Keratinocyte (primary cell): ENCODE data around the gene PPP1R36. TPM values are rescaled to one million over a fixed set of nuclear protein-coding genes. Genes with fewer than 3 reads are reported as not detected.

Experiments
- DNase-seq: peaks from one replicate; pipeline ENCODE4 v3.0.0-alpha.2; 2011; ENCODE audit warnings: low read depth, missing footprints, low spot score
- FAIRE-seq: peaks from 2 replicates; lab custom pipeline; 2011; peaks lifted over from hg19 to GRCh38; lab: Jason Lieb, UNC
- H2AFZ ChIP-seq: 2 replicates; pipeline ENCODE4 v1.6.0; 2012; ENCODE audit warnings: low read length, control low read depth, inconsistent platforms; ENCODE audit not compliant: control insufficient read depth
- H3K27ac ChIP-seq: 2 replicates; pipeline ENCODE4 v1.5.1; 2011; ENCODE audit warnings: low read length; ENCODE audit not compliant: control insufficient read depth, insufficient read depth
- H3K27me3 ChIP-seq: 3 replicates; pipeline ENCODE4 v1.6.0; 2011; ENCODE audit warnings: low read length; ENCODE audit not compliant: control insufficient read depth, insufficient read depth; ENCODE audit errors: extremely low read depth
- H3K36me3 ChIP-seq, 2 experiments: 2 replicates in 1 of 2; 3 replicates in 1 of 2; pipeline ENCODE4 v1.5.1; 2011; ENCODE audit warnings: low read length in 2 of 2, mild to moderate bottlenecking in 1 of 2; ENCODE audit not compliant: control insufficient read depth in 2 of 2, insufficient read depth in 2 of 2; ENCODE audit errors: extremely low read depth in 1 of 2
- H3K4me1 ChIP-seq: 3 replicates; pipeline ENCODE4 v1.5.1; 2011; ENCODE audit warnings: low read length; ENCODE audit not compliant: control insufficient read depth, insufficient read depth; ENCODE audit errors: extremely low read depth
- H3K4me2 ChIP-seq: 3 replicates; pipeline ENCODE4 v1.6.0; 2011; ENCODE audit warnings: low read depth, low read length; ENCODE audit not compliant: control insufficient read depth, insufficient read depth; ENCODE audit errors: extremely low read depth
- H3K4me3 ChIP-seq, 3 experiments: fragments of 200-600 bp in 1 of 3; sonication (generic) in 1 of 3; 2 replicates in 2 of 3; 3 replicates in 1 of 3; pipeline ENCODE4 v1.5.1; 2011 to 2016; ENCODE audit warnings: low read length in 3 of 3, mild to moderate bottlenecking in 3 of 3, control low read depth in 2 of 3, inconsistent platforms in 1 of 3, low read depth in 1 of 3, mixed read lengths in 1 of 3, mixed run types in 1 of 3, moderate library complexity in 1 of 3; ENCODE audit not compliant: control insufficient read depth in 2 of 3, insufficient read depth in 2 of 3; ENCODE audit errors: extremely low read depth in 1 of 3
- H3K79me2 ChIP-seq: 2 replicates; pipeline ENCODE4 v1.6.0; 2012; ENCODE audit warnings: low read length; ENCODE audit not compliant: control insufficient read depth, insufficient read depth
- H3K9ac ChIP-seq: 3 replicates; pipeline ENCODE4 v1.6.0; 2011; ENCODE audit warnings: low read length; ENCODE audit not compliant: control insufficient read depth, insufficient read depth; ENCODE audit errors: extremely low read depth
- H3K9me1 ChIP-seq: 3 replicates; pipeline ENCODE4 v1.6.0; 2011; ENCODE audit warnings: low read length; ENCODE audit not compliant: control insufficient read depth, insufficient read depth; ENCODE audit errors: extremely low read depth
- H3K9me3 ChIP-seq: 2 replicates; pipeline ENCODE4 v1.5.1; 2012; ENCODE audit warnings: low read depth, low read length; ENCODE audit not compliant: control insufficient read depth
- H4K20me1 ChIP-seq: 3 replicates; pipeline ENCODE4 v1.6.0; 2011; ENCODE audit warnings: low read length; ENCODE audit not compliant: control insufficient read depth, insufficient read depth; ENCODE audit errors: extremely low read depth
- EZH2 ChIP-seq: IDR thresholded peaks from one replicate; pipeline ENCODE4 v1.6.1; 2012; ENCODE audit warnings: inconsistent platforms, mild to moderate bottlenecking, low read length, moderate library complexity
- dilution Hi-C: fragments of 300-500 bp; cut with MboI; formaldehyde crosslinking; loops from one replicate; pipeline ENCODE4 v1.7.0; 2020; ENCODE audit warnings: low sequenced_read_pairs; ENCODE audit not compliant: extremely low pct_ligation_motif_present
- polyA plus RNA-seq, 5 experiments: library from polyadenylated mRNA; depleted of rRNA in 3 of 5; stranded (reverse) in 3 of 5; stranded (forward) in 1 of 5; unstranded in 1 of 5; fragments of >200 nt; gene quantifications; 1 replicate in 1 of 5; 2 replicates in 3 of 5; 3 replicates in 1 of 5; pipeline versions ENCODE4 v1.2.1 to v1.2.3, GENCODE V29; 2011 to 2012; ENCODE audit warnings: missing spikeins in 2 of 5, low read depth in 1 of 5, low replicate concordance in 1 of 5
- TF ChIP-seq, protein P1 (sequence below), 3 experiments: IDR thresholded peaks in 1 of 3; conservative IDR thresholded peaks in 1 of 3; optimal IDR thresholded peaks in 1 of 3; 2 replicates in 2 of 3; 3 replicates in 1 of 3; pipeline versions ENCODE3 to v1.5.1; 2011; ENCODE audit warnings: low read length in 3 of 3, mild to moderate bottlenecking in 3 of 3, moderate library complexity in 2 of 3, control low read depth in 1 of 3, inconsistent platforms in 1 of 3; ENCODE audit not compliant: insufficient read depth in 2 of 3; ENCODE audit errors: extremely low read depth in 1 of 3

The PPP1R36 gene
- polyA plus RNA-seq, 1 donor (not counting 4 experiments of a cell fraction or from before 2014, with no cell fraction given), result 0.81 TPM

DNA sequence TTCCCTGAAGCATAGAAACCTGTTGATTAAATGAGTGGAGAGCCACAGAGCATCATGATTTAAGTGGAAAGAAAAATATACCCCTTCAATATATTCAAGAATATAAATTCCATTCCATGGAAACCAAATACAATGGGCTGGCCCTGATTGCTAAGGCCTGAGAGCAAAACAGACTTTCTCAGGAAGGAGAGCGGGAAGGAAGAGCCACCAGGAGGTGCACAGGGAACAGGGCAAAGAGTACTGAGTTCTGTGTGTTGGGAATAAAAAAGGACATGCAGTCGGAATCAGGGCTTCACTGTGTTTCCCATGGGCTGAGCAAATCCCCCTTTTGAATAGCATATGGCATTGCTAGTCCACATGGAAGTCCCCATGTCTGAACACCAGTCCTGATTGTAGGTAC is 84.8 kb downstream of the PPP1R36 start:
- H3K9me1 ChIP-seq, result no peaks in the 10 kb centered on the region
- peaks cover 16% of the 10 kb centered on the region for H3K4me1 ChIP-seq
- FAIRE-seq (no peak), DNase-seq (no peak)
- no peaks in the 10 kb centered on the region for H3K27me3 ChIP-seq
- no peak overlapping the region for H3K4me2 ChIP-seq
- TF ChIP-seq, protein P1, sequence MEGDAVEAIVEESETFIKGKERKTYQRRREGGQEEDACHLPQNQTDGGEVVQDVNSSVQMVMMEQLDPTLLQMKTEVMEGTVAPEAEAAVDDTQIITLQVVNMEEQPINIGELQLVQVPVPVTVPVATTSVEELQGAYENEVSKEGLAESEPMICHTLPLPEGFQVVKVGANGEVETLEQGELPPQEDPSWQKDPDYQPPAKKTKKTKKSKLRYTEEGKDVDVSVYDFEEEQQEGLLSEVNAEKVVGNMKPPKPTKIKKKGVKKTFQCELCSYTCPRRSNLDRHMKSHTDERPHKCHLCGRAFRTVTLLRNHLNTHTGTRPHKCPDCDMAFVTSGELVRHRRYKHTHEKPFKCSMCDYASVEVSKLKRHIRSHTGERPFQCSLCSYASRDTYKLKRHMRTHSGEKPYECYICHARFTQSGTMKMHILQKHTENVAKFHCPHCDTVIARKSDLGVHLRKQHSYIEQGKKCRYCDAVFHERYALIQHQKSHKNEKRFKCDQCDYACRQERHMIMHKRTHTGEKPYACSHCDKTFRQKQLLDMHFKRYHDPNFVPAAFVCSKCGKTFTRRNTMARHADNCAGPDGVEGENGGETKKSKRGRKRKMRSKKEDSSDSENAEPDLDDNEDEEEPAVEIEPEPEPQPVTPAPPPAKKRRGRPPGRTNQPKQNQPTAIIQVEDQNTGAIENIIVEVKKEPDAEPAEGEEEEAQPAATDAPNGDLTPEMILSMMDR (optimal IDR thresholded peaks at IDR 0.05 in 1 of 3, IDR thresholded peaks at IDR 0.05 in 1 of 3, conservative IDR thresholded peaks at IDR 0.05 in 1 of 3; ENCODE audit: extremely low read depth in 1 of 3, insufficient read depth in 2 of 3, low read length in 3 of 3), result no peak
- TF ChIP-seq EZH2, result no peak
- H2AFZ ChIP-seq, result no peak overlapping the region
- no peak overlapping the region for H3K9ac ChIP-seq
- no peak overlapping the region for H3K27ac ChIP-seq
- no peaks in the 10 kb centered on the region for H4K20me1 ChIP-seq
- H3K4me3 ChIP-seq, result no peak overlapping the region
- no peaks in the 10 kb centered on the region for H3K9me3 ChIP-seq
- no peaks in the 10 kb centered on the region for H3K79me2 ChIP-seq
- no peaks in the 10 kb centered on the region for H3K36me3 ChIP-seq
- dilution Hi-C loops, result no loop called here

DNA sequence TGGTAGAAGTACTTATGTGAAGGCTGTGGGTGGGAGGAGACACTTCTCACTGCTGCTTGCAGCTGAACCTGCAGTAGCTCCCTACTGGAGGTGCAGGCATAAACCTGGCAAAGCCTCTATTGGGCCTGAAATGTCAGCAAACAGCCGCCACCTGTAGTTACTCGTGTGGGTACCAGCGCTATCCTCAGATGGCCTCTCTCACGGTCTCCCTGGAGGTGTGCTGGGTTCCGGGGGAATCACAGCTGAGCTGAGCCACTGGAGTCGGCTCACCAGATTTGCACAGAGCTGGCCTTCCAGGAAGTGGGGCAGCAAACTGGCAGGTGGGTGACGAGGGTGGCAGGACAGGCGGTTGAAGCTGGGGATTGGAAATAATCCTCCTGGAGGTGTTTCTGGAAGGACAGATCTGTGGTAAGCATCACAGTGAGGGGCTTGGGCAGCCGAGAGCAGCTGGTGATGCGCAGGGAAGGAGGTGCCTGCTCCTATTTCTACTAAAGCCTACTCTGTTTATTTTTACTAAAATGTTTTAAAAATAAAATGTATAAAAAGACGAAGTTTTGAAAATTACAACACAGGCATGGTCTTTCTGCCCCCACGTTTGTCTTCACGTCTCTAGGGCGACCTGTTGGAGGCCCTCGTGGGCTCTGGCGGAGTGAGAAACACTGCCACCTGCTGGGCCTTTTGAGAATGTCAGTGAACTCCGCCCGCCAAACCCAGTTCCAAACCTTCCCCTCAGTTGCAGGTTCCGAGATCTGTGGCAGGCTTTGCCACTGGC is 86.6 kb downstream of the PPP1R36 start:
- Histone ChIP-seq H3K79me2 (no peaks in the 10 kb centered on the region), H3K4me2 (peak overlapping the region; percentile 40), H3K9me3 (no peaks in the 10 kb centered on the region), H3K9me1 (no peaks in the 10 kb centered on the region), H3K27ac (peak overlapping the region; percentile 35), H2AFZ (peak overlapping the region; percentile 10), H4K20me1 (no peaks in the 10 kb centered on the region), H3K4me3 (no peak overlapping the region), H3K36me3 (no peaks in the 10 kb centered on the region), H3K27me3 (no peaks in the 10 kb centered on the region), H3K4me1 (peaks cover 22% of the 10 kb centered on the region), H3K9ac (no peak overlapping the region)
- dilution Hi-C loops, result no loop called here
- TF ChIP-seq EZH2, result no peak
- TF ChIP-seq, protein P1 (optimal IDR thresholded peaks at IDR 0.05 in 1 of 3, IDR thresholded peaks at IDR 0.05 in 1 of 3, conservative IDR thresholded peaks at IDR 0.05 in 1 of 3; ENCODE audit: extremely low read depth in 1 of 3, insufficient read depth in 2 of 3, low read length in 3 of 3), result peak; percentile 79 to 82 (median 81)
- DNase-seq (no peak), FAIRE-seq (peak; percentile 78)
